Measurements from ENCODE around the gene LAMB2. TPM values are rescaled to one million over a fixed set of nuclear protein-coding genes. Genes with fewer than 3 reads are reported as not detected.

The LAMB2 gene
- total RNA-seq, 1 donor from 2014 or later: 273 TPM

- no peaks in the 10 kb centered on the region for H3K36me3 Mint-ChIP-seq (ENCODE audit: insufficient read depth)
- DNase-seq (ENCODE audit: low spot score, unreplicated experiment): no peak
- peaks cover 4% of the 10 kb centered on the region for H3K4me1 Mint-ChIP-seq (ENCODE audit: low read depth)
- no peak overlapping the region for H3K4me3 Mint-ChIP-seq (ENCODE audit: low read depth)
- H3K27ac Mint-ChIP-seq: peak overlapping the region; percentile 56
- no peaks in the 10 kb centered on the region for H3K27me3 Mint-ChIP-seq
- TF ChIP-seq CTCF (IDR thresholded peaks at IDR 0.05; ENCODE audit: unreplicated experiment): no peak
- no peaks in the 10 kb centered on the region for H3K9me3 Mint-ChIP-seq (ENCODE audit: low read depth)
These were observed 25.9 kb upstream of the LAMB2 start for GRCh38 chr3:49158792-49159191.

- Mint-ChIP-seq H3K27me3 (no peaks in the 10 kb centered on the region), H3K4me1 (ENCODE audit: low read depth) (peaks cover 4% of the 10 kb centered on the region), H3K36me3 (ENCODE audit: insufficient read depth) (no peaks in the 10 kb centered on the region), H3K4me3 (ENCODE audit: low read depth) (no peak overlapping the region), H3K9me3 (ENCODE audit: low read depth) (no peaks in the 10 kb centered on the region), H3K27ac (no peak overlapping the region)
- no peak for DNase-seq (ENCODE audit: low spot score, unreplicated experiment)
- peak; percentile 55 for TF ChIP-seq CTCF (IDR thresholded peaks at IDR 0.05; ENCODE audit: unreplicated experiment)
These were observed 25.4 kb upstream of the LAMB2 start for GRCh38 chr3:49158103-49158709.

- Mint-ChIP-seq H3K27me3 (no peaks in the 10 kb centered on the region), H3K9me3 (ENCODE audit: low read depth) (no peaks in the 10 kb centered on the region), H3K36me3 (ENCODE audit: insufficient read depth) (no peaks in the 10 kb centered on the region), H3K4me1 (ENCODE audit: low read depth) (peaks cover 4% of the 10 kb centered on the region), H3K27ac (no peak overlapping the region), H3K4me3 (ENCODE audit: low read depth) (no peak overlapping the region)
- no peak for TF ChIP-seq CTCF (IDR thresholded peaks at IDR 0.05; ENCODE audit: unreplicated experiment)
- no peak for DNase-seq (ENCODE audit: low spot score, unreplicated experiment)
These were observed 24.4 kb upstream of the LAMB2 start for GRCh38 chr3:49157289-49157688.

GRCh38 chr3:49153349-49153912 is 20.6 kb upstream of the LAMB2 start:
- DNase-seq (ENCODE audit: low spot score, unreplicated experiment): no peak
- Mint-ChIP-seq H3K9me3 (ENCODE audit: low read depth) (no peaks in the 10 kb centered on the region), H3K36me3 (ENCODE audit: insufficient read depth) (no peaks in the 10 kb centered on the region), H3K27me3 (peaks cover 4% of the 10 kb centered on the region), H3K27ac (no peak overlapping the region), H3K4me3 (ENCODE audit: low read depth) (no peak overlapping the region), H3K4me1 (ENCODE audit: low read depth) (peaks cover 4% of the 10 kb centered on the region)
- no peak for TF ChIP-seq CTCF (IDR thresholded peaks at IDR 0.05; ENCODE audit: unreplicated experiment)

- Mint-ChIP-seq H3K9me3 (ENCODE audit: low read depth) (no peaks in the 10 kb centered on the region), H3K4me3 (ENCODE audit: low read depth) (no peak overlapping the region), H3K27ac (no peak overlapping the region), H3K4me1 (ENCODE audit: low read depth) (no peaks in the 10 kb centered on the region), H3K36me3 (ENCODE audit: insufficient read depth) (no peaks in the 10 kb centered on the region), H3K27me3 (peaks cover 7% of the 10 kb centered on the region)
- DNase-seq (ENCODE audit: low spot score, unreplicated experiment): no peak
- TF ChIP-seq CTCF (IDR thresholded peaks at IDR 0.05; ENCODE audit: unreplicated experiment): no peak
These were observed 18.8 kb upstream of the LAMB2 start for GRCh38 chr3:49151610-49152009.
